ENCODE data around the gene IL17RD.

IL17RD gene

GRCh38 chr3:57130571-57131209 lies 34.5 kb downstream of the IL17RD start:
- DNase-seq (ENCODE audit: low spot score): no peak

GRCh38 chr3:57128826-57129667 lies 36.1 kb downstream of the IL17RD start:
- no peak for DNase-seq (ENCODE audit: low spot score)

- DNase-seq (ENCODE audit: low spot score): no peak
Measured at GRCh38 chr3:57127891-57128518, 37.1 kb downstream of the IL17RD start.

- DNase-seq (ENCODE audit: low spot score): no peak
Measured at GRCh38 chr3:57126244-57126643, 38.9 kb downstream of the IL17RD start.

- no peak for DNase-seq (ENCODE audit: low spot score)
Measured at GRCh38 chr3:57120451-57121174, 44.5 kb downstream of the IL17RD start.

- no peak for DNase-seq (ENCODE audit: low spot score)
Measured at GRCh38 chr3:57120040-57120439, 45.1 kb downstream of the IL17RD start.

GRCh38 chr3:57118254-57118653 lies 46.9 kb downstream of the IL17RD start:
- DNase-seq (ENCODE audit: low spot score): no peak

- DNase-seq (ENCODE audit: low spot score): no peak
Measured at GRCh38 chr3:57116501-57116900, 48.7 kb downstream of the IL17RD start.

- DNase-seq (ENCODE audit: low spot score): no peak
Measured at GRCh38 chr3:57112206-57112605, 52.9 kb downstream of the IL17RD start.

- no peak for DNase-seq (ENCODE audit: low spot score)
Measured at GRCh38 chr3:57110798-57111197, 54.4 kb downstream of the IL17RD start.

GRCh38 chr3:57110214-57110613 lies 54.9 kb downstream of the IL17RD start:
- DNase-seq (ENCODE audit: low spot score): no peak

GRCh38 chr3:57109437-57110199 lies 55.5 kb downstream of the IL17RD start:
- DNase-seq (ENCODE audit: low spot score): no peak

GRCh38 chr3:57108684-57109083 lies 56.5 kb downstream of the IL17RD start:
- no peak for DNase-seq (ENCODE audit: low spot score)

- DNase-seq (ENCODE audit: low spot score): no peak
Measured at GRCh38 chr3:57105585-57105984, 59.6 kb downstream of the IL17RD start.

GRCh38 chr3:57100046-57100695 lies 65.0 kb downstream of the IL17RD start:
- peak; percentile 78 for DNase-seq (ENCODE audit: low spot score)

- DNase-seq (ENCODE audit: low spot score): no peak
Measured at GRCh38 chr3:57098418-57099310, 66.5 kb downstream of the IL17RD start.

- no peak for DNase-seq (ENCODE audit: low spot score)
Measured at GRCh38 chr3:57097536-57097935, 67.6 kb downstream of the IL17RD start.

GRCh38 chr3:57095363-57095762 lies 69.8 kb downstream of the IL17RD start:
- no peak for DNase-seq (ENCODE audit: low spot score)

- DNase-seq (ENCODE audit: low spot score): peak; percentile 81
Measured at GRCh38 chr3:57094575-57094974, 70.6 kb downstream of the IL17RD start.

- DNase-seq (ENCODE audit: low spot score): no peak
Measured at GRCh38 chr3:57093971-57094535, 71.1 kb downstream of the IL17RD start.

Data from left forelimb (tissue), 1 donor.